Cerebellar nuclear complex (tissue), 1 donor: ENCODE data around the gene FAM200C.
A peak's percentile ranks its signal among the peaks of the same experiment; 100 is the strongest.

Source experiments
- DNase-seq, 2 experiments: peaks; one replicate each; lab custom pipeline; 2025; lab: John Stamatoyannopoulos, UW

FAM200C gene

GRCh38 chr5:160367261-160367660 lies 32.6 kb downstream of the FAM200C start:
- DNase-seq, result no peak

GRCh38 chr5:160366230-160366629 lies 33.6 kb downstream of the FAM200C start:
- no peak for DNase-seq

- no peak for DNase-seq
These were observed 36.0 kb downstream of the FAM200C start for GRCh38 chr5:160363660-160364395.

- no peak for DNase-seq
These were observed 36.6 kb downstream of the FAM200C start for GRCh38 chr5:160363211-160363610.

GRCh38 chr5:160361624-160362228 lies 38.1 kb downstream of the FAM200C start:
- DNase-seq, result no peak

- DNase-seq, result no peak
These were observed 39.5 kb downstream of the FAM200C start for GRCh38 chr5:160360310-160360709.

GRCh38 chr5:160359816-160360215 lies 40.0 kb downstream of the FAM200C start:
- no peak for DNase-seq

GRCh38 chr5:160359242-160359641 lies 40.6 kb downstream of the FAM200C start:
- no peak for DNase-seq

GRCh38 chr5:160357861-160358411 lies 41.9 kb downstream of the FAM200C start:
- peak in 1 of 2 experiments; percentile 75 for DNase-seq

- no peak for DNase-seq
These were observed 42.5 kb downstream of the FAM200C start for GRCh38 chr5:160357394-160357793.

- DNase-seq, result peak in 1 of 2 experiments; percentile 7
These were observed 43.1 kb downstream of the FAM200C start for GRCh38 chr5:160356550-160357347.

GRCh38 chr5:160354666-160355065 lies 45.2 kb downstream of the FAM200C start:
- no peak for DNase-seq

GRCh38 chr5:160353379-160353778 lies 46.5 kb downstream of the FAM200C start:
- peak; percentile 68 to 82 for DNase-seq

GRCh38 chr5:160352308-160352707 lies 47.5 kb downstream of the FAM200C start:
- no peak for DNase-seq

- DNase-seq, result no peak
These were observed 49.9 kb downstream of the FAM200C start for GRCh38 chr5:160349935-160350303.

GRCh38 chr5:160349249-160349934 lies 50.5 kb downstream of the FAM200C start:
- no peak for DNase-seq

GRCh38 chr5:160348080-160348479 lies 51.8 kb downstream of the FAM200C start:
- no peak for DNase-seq

GRCh38 chr5:160347448-160347847 lies 52.4 kb downstream of the FAM200C start:
- DNase-seq, result no peak
